A673 (cell line): Measurements from ENCODE around the gene ZNF445. TPM values are rescaled to one million over a fixed set of nuclear protein-coding genes. Genes with fewer than 3 reads are reported as not detected.

Source experiments
- BruUV-seq: library from RNA; stranded (reverse); fragments of 400-500 nt; replicated peaks from 2 replicates; lab custom pipeline; 2021; lab: Mats Ljungman, UMichigan
- CTCF ChIA-PET: fragments of 300-600 bp; sonication (Branson Sonifier 250); formaldehyde crosslinking; loops from one replicate; lab custom pipeline; 2022; ENCODE audit warnings: antibody characterized with exemption; lab: Charles Lee
- POLR2A ChIA-PET: fragments of 300-600 bp; sonication (Branson Sonifier 250); formaldehyde crosslinking; loops from one replicate; lab custom pipeline; 2022; ENCODE audit warnings: antibody characterized with exemption; ENCODE audit not compliant: low non-redundant PET; lab: Charles Lee
- DNase-seq: peaks from one replicate; pipeline ENCODE4 v3.0.0-alpha.2; 2015; ENCODE audit warnings: low spot score
- H3K27ac ChIP-seq: fragments of 200-600 bp; sonication (generic); 2 replicates; pipeline ENCODE4 v1.5.1; 2016; ENCODE audit warnings: mixed run types, low read depth, mild to moderate bottlenecking, mixed read lengths, antibody characterized with exemption, low read length; ENCODE audit not compliant: poor library complexity, severe bottlenecking
- H3K27me3 ChIP-seq: fragments of 200-600 bp; sonication (generic); replicated peaks from 2 replicates; pipeline ENCODE4 v1.6.1; 2017; ENCODE audit warnings: mixed run types, low read depth, mild to moderate bottlenecking, mixed read lengths, antibody characterized with exemption, low read length; ENCODE audit not compliant: insufficient read depth, poor library complexity
- H3K36me3 ChIP-seq: fragments of 200-600 bp; sonication (generic); 2 replicates; pipeline ENCODE4 v1.6.1; 2016; ENCODE audit warnings: mixed run types, mild to moderate bottlenecking, mixed read lengths, antibody characterized with exemption, low read length; ENCODE audit not compliant: insufficient read depth, poor library complexity, severe bottlenecking
- H3K4me1 ChIP-seq: fragments of 200-600 bp; sonication (generic); 2 replicates; pipeline ENCODE4 v1.6.1; 2017; ENCODE audit warnings: mixed run types, mild to moderate bottlenecking, mixed read lengths, antibody characterized with exemption, low read length; ENCODE audit not compliant: insufficient read depth, poor library complexity, severe bottlenecking
- H3K4me3 ChIP-seq: fragments of 200-600 bp; sonication (generic); 2 replicates; pipeline ENCODE4 v1.5.1; 2016; ENCODE audit warnings: low read depth, mixed run types, mild to moderate bottlenecking, mixed read lengths, low read length; ENCODE audit not compliant: poor library complexity, severe bottlenecking
- H3K9me3 ChIP-seq: fragments of 200-600 bp; sonication (generic); 2 replicates; pipeline ENCODE4 v1.6.1; 2016; ENCODE audit warnings: mixed run types, low read depth, mild to moderate bottlenecking, mixed read lengths, antibody characterized with exemption, low read length; ENCODE audit not compliant: poor library complexity, severe bottlenecking
- CTCF ChIP-seq: fragments of 300-800, 200-600 bp; sonication (generic); conservative IDR thresholded peaks from 2 replicates; pipeline ENCODE4 v1.5.1; 2017; ENCODE audit warnings: low read depth, mild to moderate bottlenecking, antibody characterized with exemption, low read length, moderate library complexity, mixed read lengths
- EZH2 ChIP-seq: fragments of 200-600 bp; sonication (generic); IDR thresholded peaks from 2 replicates; pipeline ENCODE4 v1.6.1; 2017; ENCODE audit warnings: borderline replicate concordance, low read depth, mild to moderate bottlenecking, mixed read lengths, antibody characterized with exemption, low read length; ENCODE audit not compliant: poor library complexity, severe bottlenecking
- intact Hi-C: fragments of 100-400 bp; cut with micrococcal nuclease; formaldehyde crosslinking; loops from one replicate; pipeline ENCODE4 v1.10.0; 2022; ENCODE audit not compliant: unreplicated experiment
- total RNA-seq: library from RNA; stranded (reverse); gene quantifications from 2 replicates; pipeline ENCODE4 v1.2.3, GENCODE V29; 2021

ZNF445 gene
- total RNA-seq, 1 experiment from 2014 or later = 18.6 TPM

GRCh38 chr3:44396200-44397171 is 81.0 kb downstream of the ZNF445 start:
- no peak for TF ChIP-seq EZH2
- TF ChIP-seq CTCF = no peak
- Histone ChIP-seq H3K4me1 (no peaks in the 10 kb centered on the region), H3K9me3 (no peaks in the 10 kb centered on the region), H3K4me3 (no peak overlapping the region), H3K27ac (no peak overlapping the region), H3K27me3 (no peaks in the 10 kb centered on the region), H3K36me3 (no peaks in the 10 kb centered on the region)
- ChIA-PET POLR2A (interaction anchor here (0.5 kb wide), 1 partner anchor 65 kb away, joined by 4 read pairs; no protein-coding TSS in a partner anchor), CTCF (no interaction called here)
- intact Hi-C loops = no loop called here
- no peak for DNase-seq
- BruUV-seq = no TSS peak

DNA sequence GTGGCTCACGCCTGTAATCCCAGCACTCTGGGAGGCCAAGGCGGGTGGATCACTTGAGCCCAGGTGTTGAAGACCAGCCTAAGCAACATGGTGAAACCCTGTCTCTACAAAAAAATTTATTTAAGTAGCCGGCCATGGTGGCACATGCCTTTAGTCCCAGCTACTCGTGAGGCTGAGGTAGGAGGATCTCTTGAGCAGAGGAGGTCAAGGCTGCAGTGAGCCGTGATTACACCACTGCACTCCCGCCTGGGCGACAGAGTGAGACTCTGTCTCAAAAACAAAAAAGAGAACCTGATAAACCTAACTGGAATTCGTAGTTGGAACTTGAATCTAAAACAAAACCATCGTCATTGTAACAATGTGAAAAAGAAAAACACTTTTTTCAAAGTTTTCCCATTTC is 81.8 kb downstream of the ZNF445 start:
- no TSS peak for BruUV-seq
- ChIA-PET CTCF (no interaction called here), POLR2A (no interaction called here)
- H3K36me3 ChIP-seq = no peaks in the 10 kb centered on the region
- H3K27ac ChIP-seq = no peak overlapping the region
- no peak overlapping the region for H3K4me3 ChIP-seq
- no peak for DNase-seq
- H3K9me3 ChIP-seq = no peaks in the 10 kb centered on the region
- TF ChIP-seq EZH2 (no peak), CTCF (no peak)
- no peaks in the 10 kb centered on the region for H3K27me3 ChIP-seq
- intact Hi-C loops = no loop called here
- H3K4me1 ChIP-seq = no peaks in the 10 kb centered on the region

- intact Hi-C loops = no loop called here
- Histone ChIP-seq H3K36me3 (no peaks in the 10 kb centered on the region), H3K27ac (no peak overlapping the region), H3K4me3 (no peak overlapping the region), H3K27me3 (no peaks in the 10 kb centered on the region), H3K9me3 (no peaks in the 10 kb centered on the region), H3K4me1 (no peaks in the 10 kb centered on the region)
- no peak for DNase-seq
- ChIA-PET CTCF (no interaction called here), POLR2A (no interaction called here)
- no TSS peak for BruUV-seq
- TF ChIP-seq EZH2 = no peak
- no peak for TF ChIP-seq CTCF
These were observed 85.0 kb downstream of the ZNF445 start for GRCh38 chr3:44392489-44392888.
